ENCODE data around the gene KLHL14. TPM values are rescaled to one million over a fixed set of nuclear protein-coding genes. Genes with fewer than 3 reads are reported as not detected.

Gene KLHL14
- total and polyA plus RNA-seq, 2 of the 13 experiments (the other 11 are each of a cell fraction or from before 2014, with no cell fraction given), result 16.0 to 41.8 TPM

GRCh38 chr18:32764611-32765244, 8.1 kb downstream of the KLHL14 start:
- CTCF ChIA-PET (ENCODE audit: low intra/inter-chr PET ratio, low total read pairs), result no interaction called here
- peak; percentile 26 for FAIRE-seq
- in situ Hi-C loops (cut with HindIII; ENCODE audit: extremely low pct_ligation_motif_present, low pct_unique_long_range_greater_than_20kb), result no loop called here
- no peak for TF ChIP-seq AKAP8 (CRISPR knock-in tag; IDR thresholded peaks at IDR 0.05)
- no peak for TF ChIP-seq RXRA (CRISPR knock-in tag; IDR thresholded peaks at IDR 0.05)
- TF ChIP-seq MXI1 (IDR thresholded peaks at IDR 0.05; ENCODE audit: borderline replicate concordance, low read depth, low read length), result no peak
- no peak for TF ChIP-seq FOXP1 (IDR thresholded peaks at IDR 0.05)
- TF ChIP-seq FOXP1 (CRISPR knock-in tag; IDR thresholded peaks at IDR 0.05), result peak; percentile 74
- no peak for TF ChIP-seq CEBPB (IDR thresholded peaks at IDR 0.05; ENCODE audit: borderline replicate concordance, low read depth, low read length)
- TF ChIP-seq TOE1 (CRISPR knock-in tag; IDR thresholded peaks at IDR 0.05), result no peak
- no peak for TF ChIP-seq PLSCR1 (CRISPR knock-in tag; IDR thresholded peaks at IDR 0.05; ENCODE audit: borderline replicate concordance)
- no peak for TF ChIP-seq MIXL1 (CRISPR knock-in tag; IDR thresholded peaks at IDR 0.05)
- TF ChIP-seq ZNF430 (CRISPR knock-in tag; IDR thresholded peaks at IDR 0.05), result no peak
- TF ChIP-seq IKZF1 (IDR thresholded peaks at IDR 0.05), result no peak
- no peak for TF ChIP-seq ISX (CRISPR knock-in tag; conservative IDR thresholded peaks at IDR 0.05)
- no peak for TF ChIP-seq DDIT3 (CRISPR knock-in tag; IDR thresholded peaks at IDR 0.05)
- 0 out of 2 replicates have a peak, but pooled peaks have one; percentile 37 for TF ChIP-seq HBP1 (CRISPR knock-in tag; IDR thresholded peaks at IDR 0.05; ENCODE audit: low read depth)
- peak; percentile 58; the same call in 1 of the 2 replicates for TF ChIP-seq ZNF362 (CRISPR knock-in tag; IDR thresholded peaks at IDR 0.05; ENCODE audit: borderline replicate concordance)
- TF ChIP-seq NR2F1 (CRISPR knock-in tag; IDR thresholded peaks at IDR 0.05), result peak; percentile 87 to 89
- no peak for TF ChIP-seq ZKSCAN5 (CRISPR knock-in tag; IDR thresholded peaks at IDR 0.05)
- no peak for TF ChIP-seq ZNF431 (CRISPR knock-in tag; IDR thresholded peaks at IDR 0.05; ENCODE audit: borderline replicate concordance, low read depth)
- no peak for TF ChIP-seq ZNF547 (CRISPR knock-in tag; IDR thresholded peaks at IDR 0.05)
- peak; percentile 3; the same call in 1 of the 2 replicates for TF ChIP-seq MAFF (IDR thresholded peaks at IDR 0.05; ENCODE audit: low read depth, low read length)
- no peak for TF ChIP-seq ZNF737 (CRISPR knock-in tag; IDR thresholded peaks at IDR 0.05; ENCODE audit: borderline replicate concordance)
- peak; percentile 18; the same call in 1 of the 2 replicates for TF ChIP-seq FOXA3 (CRISPR knock-in tag; IDR thresholded peaks at IDR 0.05)
- no peak for TF ChIP-seq SRSF9 (IDR thresholded peaks at IDR 0.05; ENCODE audit: borderline replicate concordance, insufficient read depth, low read depth, low read length, poor library complexity, severe bottlenecking)
- TF ChIP-seq MIER3 (CRISPR knock-in tag; IDR thresholded peaks at IDR 0.05; ENCODE audit: borderline replicate concordance), result no peak

More at GRCh38 chr18:32764611-32765244, 8.1 kb downstream of the KLHL14 start:
- peaks cover 62% of the 10 kb centered on the region for H3K4me1 ChIP-seq (ENCODE audit: insufficient read depth, low read length)
- H3K4me3 ChIP-seq (replicated peaks in 1 of 3; ENCODE audit: insufficient read depth in 1 of 3, low read depth in 2 of 3, low read length in 3 of 3), result 0 out of 6 replicates have a peak overlapping the region, but pooled peaks of 1 of the 3 experiments have one; percentile 15
- H3K79me2 ChIP-seq (ENCODE audit: insufficient read depth, low read length), result peaks cover 99% of the 10 kb centered on the region
- peaks cover 5 to 13% of the 10 kb centered on the region in 2 experiments; a peak in 4 of 5 replicates for H3K36me3 ChIP-seq (replicated peaks in 1 of 2; ENCODE audit: control insufficient read depth in 1 of 2, insufficient read depth in 2 of 2, low read length in 2 of 2)
- no peak overlapping the region for H3K9ac ChIP-seq (ENCODE audit: insufficient read depth, low read depth, low read length)
- POLR2A ChIA-PET, result no interaction called here
- DNase-seq (ENCODE audit: low spot score), result no peak
- intact Hi-C loops (cut with micrococcal nuclease; ENCODE audit: unreplicated experiment), result loop anchor here (5.0 kb wide), 2 partner anchors 83 to 128 kb away; no protein-coding TSS in a partner anchor
- H3K27ac ChIP-seq (ENCODE audit: extremely low read length, insufficient read depth, low read length), result no peak overlapping the region
- H2AFZ ChIP-seq (ENCODE audit: low read length), result no peak overlapping the region
- no peaks in the 10 kb centered on the region for H3K9me3 ChIP-seq (ENCODE audit: low read length)
- no peaks in the 10 kb centered on the region for H4K20me1 ChIP-seq (ENCODE audit: insufficient read depth, low read length)
- WGBS (ENCODE audit: low lambda C conversion rate), result 74% methylated on average over 3 of the region's 3 CpGs
- H3K27me3 ChIP-seq (ENCODE audit: control insufficient read depth in 1 of 2, insufficient read depth in 2 of 2, low read length in 2 of 2), result no peaks in the 10 kb centered on the region; a peak in 1 of 5 replicates
- H3K4me2 ChIP-seq (ENCODE audit: low read depth, low read length), result peak overlapping the region; percentile 87
- no TSS peak for BruUV-seq (replicated peaks)
- ATAC-seq, result no peak

Measured in HepG2 (cell line).